Suprapubic skin (tissue), 4 donors: ENCODE data around the gene TRIM4.

Experiments used
- EP300 ChIP-seq: sonication (generic); formaldehyde crosslinking; IDR thresholded peaks from one replicate; pipeline ENCODE4 v1.6.1; 2017; ENCODE audit warnings: antibody characterized with exemption
- POLR2A ChIP-seq, 2 donors: fragments of 450-650 bp; IDR thresholded peaks; one replicate each; pipeline ENCODE4 v1.6.1; 2017; ENCODE audit warnings: antibody characterized with exemption in 2 of 2, mild to moderate bottlenecking in 2 of 2, moderate library complexity in 2 of 2
- POLR2AphosphoS5 ChIP-seq, 3 donors: sonication (generic); formaldehyde crosslinking; IDR thresholded peaks; one replicate each; pipeline ENCODE4 v1.6.1; 2017; ENCODE audit warnings: antibody characterized with exemption in 3 of 3
- TF ChIP-seq, protein P1 (sequence below), 2 donors: fragments of 200-600 bp in 1 of 2; fragments of 450-650 bp in 1 of 2; sonication (generic) in 1 of 2; IDR thresholded peaks; one replicate each; pipeline ENCODE4 v1.5.1; 2016 to 2019; ENCODE audit warnings: antibody characterized with exemption in 2 of 2, mild to moderate bottlenecking in 1 of 2, moderate library complexity in 1 of 2

DNA sequence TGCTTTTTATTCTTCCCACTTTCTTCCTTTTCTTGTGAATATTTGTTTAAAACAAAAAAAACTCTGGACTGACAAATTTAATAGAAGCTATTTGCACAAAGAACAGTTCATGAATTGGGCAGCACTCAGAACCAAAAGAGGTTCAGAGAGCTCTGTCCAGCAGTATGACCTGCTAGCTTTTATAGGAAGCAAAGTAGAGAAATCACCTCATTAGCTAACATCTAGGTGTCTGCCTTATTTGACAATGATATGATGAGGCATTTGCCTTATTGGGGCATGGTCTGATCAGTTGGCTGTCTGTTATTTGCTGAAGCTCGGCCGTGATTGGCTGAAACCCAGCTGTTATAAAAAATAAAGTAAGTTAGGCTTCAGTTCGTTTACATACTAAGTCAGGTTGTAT lies 819 bp upstream of the TRIM4 start:
- TF ChIP-seq, protein P1, sequence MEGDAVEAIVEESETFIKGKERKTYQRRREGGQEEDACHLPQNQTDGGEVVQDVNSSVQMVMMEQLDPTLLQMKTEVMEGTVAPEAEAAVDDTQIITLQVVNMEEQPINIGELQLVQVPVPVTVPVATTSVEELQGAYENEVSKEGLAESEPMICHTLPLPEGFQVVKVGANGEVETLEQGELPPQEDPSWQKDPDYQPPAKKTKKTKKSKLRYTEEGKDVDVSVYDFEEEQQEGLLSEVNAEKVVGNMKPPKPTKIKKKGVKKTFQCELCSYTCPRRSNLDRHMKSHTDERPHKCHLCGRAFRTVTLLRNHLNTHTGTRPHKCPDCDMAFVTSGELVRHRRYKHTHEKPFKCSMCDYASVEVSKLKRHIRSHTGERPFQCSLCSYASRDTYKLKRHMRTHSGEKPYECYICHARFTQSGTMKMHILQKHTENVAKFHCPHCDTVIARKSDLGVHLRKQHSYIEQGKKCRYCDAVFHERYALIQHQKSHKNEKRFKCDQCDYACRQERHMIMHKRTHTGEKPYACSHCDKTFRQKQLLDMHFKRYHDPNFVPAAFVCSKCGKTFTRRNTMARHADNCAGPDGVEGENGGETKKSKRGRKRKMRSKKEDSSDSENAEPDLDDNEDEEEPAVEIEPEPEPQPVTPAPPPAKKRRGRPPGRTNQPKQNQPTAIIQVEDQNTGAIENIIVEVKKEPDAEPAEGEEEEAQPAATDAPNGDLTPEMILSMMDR (IDR thresholded peaks at IDR 0.05) = no peak
- TF ChIP-seq EP300 (no peak), POLR2A (IDR thresholded peaks at IDR 0.05) (no peak), POLR2AphosphoS5 (IDR thresholded peaks at IDR 0.05) (no peak)
